Measurements from ENCODE around the gene TESK2. TPM values are rescaled to one million over a fixed set of nuclear protein-coding genes. Genes with fewer than 3 reads are reported as not detected.

Gene TESK2
- total and polyA plus RNA-seq, 2 of the 13 experiments (the other 11 are each of a cell fraction or from before 2014, with no cell fraction given): 5.5 to 9.6 TPM

DNA sequence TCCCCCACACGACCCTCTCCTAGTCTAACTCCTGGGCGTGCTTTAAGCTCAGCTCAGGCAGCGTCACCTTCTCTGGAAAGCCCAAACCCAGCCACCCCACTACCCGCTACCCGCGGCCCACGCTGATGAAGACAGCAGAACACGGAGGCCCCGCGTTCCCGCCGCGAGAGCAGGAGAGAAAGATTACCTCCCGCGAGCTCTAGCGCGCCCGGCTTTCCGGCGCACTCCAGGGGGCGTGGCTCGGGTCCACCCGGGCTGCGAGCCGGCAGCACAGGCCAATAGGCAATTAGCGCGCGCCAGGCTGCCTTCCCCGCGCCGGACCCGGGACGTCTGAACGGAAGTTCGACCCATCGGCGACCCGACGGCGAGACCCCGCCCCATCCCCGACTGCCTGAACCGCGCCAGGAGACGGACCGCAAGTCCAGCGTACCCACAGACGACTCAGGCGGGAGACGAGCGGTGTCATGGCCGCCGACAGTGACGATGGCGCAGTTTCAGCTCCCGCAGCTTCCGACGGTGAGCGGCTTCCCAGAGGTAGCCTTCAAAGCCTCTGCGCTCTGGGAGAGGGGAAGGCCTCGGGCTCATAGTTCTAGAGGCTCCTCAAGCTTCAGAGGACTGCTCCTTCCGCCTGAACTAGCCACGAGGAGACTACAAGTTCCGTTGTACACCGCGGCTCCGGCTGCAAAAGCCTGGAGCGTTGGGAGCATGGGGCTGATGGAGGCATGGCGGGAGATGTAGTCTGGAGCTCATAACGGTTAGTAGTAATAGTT, 151.0 kb downstream of the TESK2 start, which contains the start of the genes MUTYH and TOE1 (continued):
- TF ChIP-seq, protein P1, sequence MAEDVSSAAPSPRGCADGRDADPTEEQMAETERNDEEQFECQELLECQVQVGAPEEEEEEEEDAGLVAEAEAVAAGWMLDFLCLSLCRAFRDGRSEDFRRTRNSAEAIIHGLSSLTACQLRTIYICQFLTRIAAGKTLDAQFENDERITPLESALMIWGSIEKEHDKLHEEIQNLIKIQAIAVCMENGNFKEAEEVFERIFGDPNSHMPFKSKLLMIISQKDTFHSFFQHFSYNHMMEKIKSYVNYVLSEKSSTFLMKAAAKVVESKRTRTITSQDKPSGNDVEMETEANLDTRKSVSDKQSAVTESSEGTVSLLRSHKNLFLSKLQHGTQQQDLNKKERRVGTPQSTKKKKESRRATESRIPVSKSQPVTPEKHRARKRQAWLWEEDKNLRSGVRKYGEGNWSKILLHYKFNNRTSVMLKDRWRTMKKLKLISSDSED (CRISPR knock-in tag; IDR thresholded peaks at IDR 0.05): 0 out of 2 replicates have a peak, but pooled peaks have one; percentile 42
- TF ChIP-seq MTERF4 (CRISPR knock-in tag; IDR thresholded peaks at IDR 0.05): no peak; the same call in 1 of the 2 replicates
- TF ChIP-seq SNAI1 (CRISPR knock-in tag; IDR thresholded peaks at IDR 0.05; ENCODE audit: borderline replicate concordance): 0 out of 2 replicates have a peak, but pooled peaks have one; percentile 10
- no peak for TF ChIP-seq ATF7 (IDR thresholded peaks at IDR 0.05)
- no peak for TF ChIP-seq ATF7 (CRISPR knock-in tag; IDR thresholded peaks at IDR 0.05)
- TF ChIP-seq EZH2 (conservative IDR thresholded peaks at IDR 0.05; ENCODE audit: low read depth, low read length): no peak
- peak; percentile 47; the same call in 1 of the 2 replicates for TF ChIP-seq SOX5 (CRISPR knock-in tag; IDR thresholded peaks at IDR 0.05; ENCODE audit: borderline replicate concordance)
- TF ChIP-seq GFI1 (CRISPR knock-in tag; IDR thresholded peaks at IDR 0.05; ENCODE audit: borderline replicate concordance): peak; percentile 20; the same call in 1 of the 2 replicates
- TF ChIP-seq MLLT10 (CRISPR knock-in tag; IDR thresholded peaks at IDR 0.05): no peak
- TF ChIP-seq ZNF256 (CRISPR knock-in tag; conservative IDR thresholded peaks at IDR 0.05): 0 out of 2 replicates have a peak, but pooled peaks have one; percentile 51
- peak; percentile 94 for TF ChIP-seq GMEB1 (CRISPR knock-in tag; IDR thresholded peaks at IDR 0.05; ENCODE audit: borderline replicate concordance)
- TF ChIP-seq ZFP36 (IDR thresholded peaks at IDR 0.05; ENCODE audit: borderline replicate concordance, low read depth, low read length, partially characterized antibody): no peak
- no peak for TF ChIP-seq NFE2L1 (CRISPR knock-in tag; IDR thresholded peaks at IDR 0.05; ENCODE audit: borderline replicate concordance)
- TF ChIP-seq ZNF180 (CRISPR knock-in tag; IDR thresholded peaks at IDR 0.05; ENCODE audit: borderline replicate concordance, low read depth): no peak
- TF ChIP-seq ZC3H4 (CRISPR knock-in tag; IDR thresholded peaks at IDR 0.05; ENCODE audit: borderline replicate concordance): no peak
- no peak for TF ChIP-seq TCF7 (IDR thresholded peaks at IDR 0.05; ENCODE audit: low read depth)
- TF ChIP-seq FOSL1 (CRISPR knock-in tag; IDR thresholded peaks at IDR 0.05; ENCODE audit: borderline replicate concordance): no peak
- TF ChIP-seq SALL2 (CRISPR knock-in tag; IDR thresholded peaks at IDR 0.05): peak; percentile 34
- no peak for TF ChIP-seq ATRX (CRISPR knock-in tag; IDR thresholded peaks at IDR 0.05; ENCODE audit: borderline replicate concordance)
- TF ChIP-seq ATF7-NPFF (CRISPR knock-in tag; IDR thresholded peaks at IDR 0.05; ENCODE audit: low read depth): peak; percentile 93
- TF ChIP-seq, protein P2, sequence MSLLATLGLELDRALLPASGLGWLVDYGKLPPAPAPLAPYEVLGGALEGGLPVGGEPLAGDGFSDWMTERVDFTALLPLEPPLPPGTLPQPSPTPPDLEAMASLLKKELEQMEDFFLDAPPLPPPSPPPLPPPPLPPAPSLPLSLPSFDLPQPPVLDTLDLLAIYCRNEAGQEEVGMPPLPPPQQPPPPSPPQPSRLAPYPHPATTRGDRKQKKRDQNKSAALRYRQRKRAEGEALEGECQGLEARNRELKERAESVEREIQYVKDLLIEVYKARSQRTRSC (CRISPR knock-in tag; IDR thresholded peaks at IDR 0.05; ENCODE audit: low read depth): no peak
- TF ChIP-seq TCF7L2 (IDR thresholded peaks at IDR 0.05; ENCODE audit: low read depth, low read length): no peak
- TF ChIP-seq ZNF674 (CRISPR knock-in tag; IDR thresholded peaks at IDR 0.05; ENCODE audit: low read depth): 0 out of 2 replicates have a peak, but pooled peaks have one; percentile 41
- TF ChIP-seq NAIF1 (CRISPR knock-in tag; IDR thresholded peaks at IDR 0.05; ENCODE audit: borderline replicate concordance): no peak
- peak; percentile 85 for TF ChIP-seq ZBTB42 (CRISPR knock-in tag; IDR thresholded peaks at IDR 0.05)
- TF ChIP-seq NONO (IDR thresholded peaks at IDR 0.05): no peak
- TF ChIP-seq NONO (CRISPR knock-in tag; conservative IDR thresholded peaks at IDR 0.05): peak; percentile 82
